Esophagus squamous epithelium (tissue), 4 donors: Measurements from ENCODE around the gene ATP8A1.

ENCODE experiments used
- POLR2A ChIP-seq, 4 donors: fragments of 450-650 bp; IDR thresholded peaks; one replicate each; pipeline ENCODE4 v1.6.1; 2017; ENCODE audit warnings: antibody characterized with exemption in 4 of 4, mild to moderate bottlenecking in 4 of 4, moderate library complexity in 3 of 4
- TF ChIP-seq, protein P1 (sequence below), 6 experiments: fragments of 450-650 bp in 4 of 6; fragments of 200-600 bp in 2 of 6; sonication (generic) in 2 of 6; IDR thresholded peaks; one replicate each; pipeline ENCODE4 v1.5.1; 2016 to 2019; ENCODE audit warnings: antibody characterized with exemption in 6 of 6, mild to moderate bottlenecking in 4 of 6, moderate library complexity in 4 of 6

GRCh38 chr4:42570221-42570620 is 86.7 kb downstream of the ATP8A1 start:
- TF ChIP-seq, protein P1, sequence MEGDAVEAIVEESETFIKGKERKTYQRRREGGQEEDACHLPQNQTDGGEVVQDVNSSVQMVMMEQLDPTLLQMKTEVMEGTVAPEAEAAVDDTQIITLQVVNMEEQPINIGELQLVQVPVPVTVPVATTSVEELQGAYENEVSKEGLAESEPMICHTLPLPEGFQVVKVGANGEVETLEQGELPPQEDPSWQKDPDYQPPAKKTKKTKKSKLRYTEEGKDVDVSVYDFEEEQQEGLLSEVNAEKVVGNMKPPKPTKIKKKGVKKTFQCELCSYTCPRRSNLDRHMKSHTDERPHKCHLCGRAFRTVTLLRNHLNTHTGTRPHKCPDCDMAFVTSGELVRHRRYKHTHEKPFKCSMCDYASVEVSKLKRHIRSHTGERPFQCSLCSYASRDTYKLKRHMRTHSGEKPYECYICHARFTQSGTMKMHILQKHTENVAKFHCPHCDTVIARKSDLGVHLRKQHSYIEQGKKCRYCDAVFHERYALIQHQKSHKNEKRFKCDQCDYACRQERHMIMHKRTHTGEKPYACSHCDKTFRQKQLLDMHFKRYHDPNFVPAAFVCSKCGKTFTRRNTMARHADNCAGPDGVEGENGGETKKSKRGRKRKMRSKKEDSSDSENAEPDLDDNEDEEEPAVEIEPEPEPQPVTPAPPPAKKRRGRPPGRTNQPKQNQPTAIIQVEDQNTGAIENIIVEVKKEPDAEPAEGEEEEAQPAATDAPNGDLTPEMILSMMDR (IDR thresholded peaks at IDR 0.05) = no peak
- no peak for TF ChIP-seq POLR2A (IDR thresholded peaks at IDR 0.05)
